ENCODE results near the gene YEATS2.

GRCh38 chr3:183800243-183800863, 102.8 kb downstream of the YEATS2 start:
- TF ChIP-seq CTCF (IDR thresholded peaks at IDR 0.05) = no peak
- TF ChIP-seq POLR2A (IDR thresholded peaks at IDR 0.05) = no peak
